H9 (cell line): ENCODE results near the gene GAGE12D. TPM values are rescaled to one million over a fixed set of nuclear protein-coding genes. Genes with fewer than 3 reads are reported as not detected.
"Not testable (repeated sequence)": the region's sequence is repeated elsewhere in the genome, so short reads cannot be mapped to it uniquely, and the experiment has no call there.

Experiments used
- DNase-seq: peaks from one replicate; pipeline ENCODE4 v3.0.0-alpha.2; 2017
- H2AFZ ChIP-seq: one replicate; pipeline ENCODE4 v1.6.1; 2013; ENCODE audit warnings: mild to moderate bottlenecking, low read length, control low read depth, moderate library complexity
- H2AK5ac ChIP-seq: 2 replicates; pipeline ENCODE4 v1.6.1; 2013; ENCODE audit warnings: low read length, control low read depth, mixed read lengths; ENCODE audit not compliant: insufficient read length
- H2BK120ac ChIP-seq: one replicate; pipeline ENCODE4 v1.6.1; 2013; ENCODE audit warnings: low read depth, mild to moderate bottlenecking, low read length, control low read depth, inconsistent platforms; ENCODE audit not compliant: poor library complexity, severe bottlenecking
- H2BK12ac ChIP-seq: 2 replicates; pipeline ENCODE4 v1.6.1; 2013; ENCODE audit warnings: low read length, control low read depth, mixed read lengths, low read depth; ENCODE audit not compliant: insufficient read length
- H2BK15ac ChIP-seq: 2 replicates; pipeline ENCODE4 v1.6.1; 2013; ENCODE audit warnings: low read depth, low read length, control low read depth
- H2BK20ac ChIP-seq: one replicate; pipeline ENCODE4 v1.6.1; 2013; ENCODE audit warnings: low read depth, mild to moderate bottlenecking, low read length, control low read depth, inconsistent platforms; ENCODE audit not compliant: poor library complexity, severe bottlenecking
- H2BK5ac ChIP-seq: 2 replicates; pipeline ENCODE4 v1.6.1; 2013; ENCODE audit warnings: low read length, control low read depth, mixed read lengths; ENCODE audit not compliant: insufficient read length
- H3K14ac ChIP-seq: 2 replicates; pipeline ENCODE4 v1.6.1; 2013; ENCODE audit warnings: low read length, control low read depth; ENCODE audit not compliant: insufficient read depth
- H3K18ac ChIP-seq: 2 replicates; pipeline ENCODE4 v1.6.1; 2013; ENCODE audit warnings: low read depth, mild to moderate bottlenecking, mixed read lengths, low read length, control low read depth; ENCODE audit not compliant: insufficient read length
- H3K23ac ChIP-seq: 2 replicates; pipeline ENCODE4 v1.6.1; 2013; ENCODE audit warnings: low read length, control low read depth, mixed read lengths, low read depth; ENCODE audit not compliant: insufficient read length
- H3K23me2 ChIP-seq: 2 replicates; pipeline ENCODE4 v1.6.1; 2013; ENCODE audit warnings: low read depth, mild to moderate bottlenecking, mixed read lengths, low read length, control low read depth; ENCODE audit not compliant: insufficient read length, poor library complexity, severe bottlenecking
- H3K27ac ChIP-seq: 2 replicates; pipeline ENCODE4 v1.5.1; 2013; ENCODE audit warnings: low read length, control low read depth, mixed read lengths, low read depth; ENCODE audit not compliant: insufficient read length
- H3K27me3 ChIP-seq: 2 replicates; pipeline ENCODE4 v1.6.1; 2013; ENCODE audit warnings: low read length, control low read depth, inconsistent platforms; ENCODE audit not compliant: insufficient read depth
- H3K4ac ChIP-seq: 2 replicates; pipeline ENCODE4 v1.6.1; 2013; ENCODE audit warnings: low read depth, mild to moderate bottlenecking, control low read depth, inconsistent platforms, low read length, moderate library complexity
- H3K4me1 ChIP-seq: 2 replicates; pipeline ENCODE4 v1.6.1; 2013; ENCODE audit warnings: low read length, control low read depth, inconsistent platforms; ENCODE audit not compliant: insufficient read depth
- H3K4me2 ChIP-seq: 2 replicates; pipeline ENCODE4 v1.6.1; 2013; ENCODE audit warnings: low read length, control low read depth, mixed read lengths; ENCODE audit not compliant: insufficient read length, insufficient read depth
- H3K56ac ChIP-seq: 2 replicates; pipeline ENCODE4 v1.6.1; 2013; ENCODE audit warnings: low read depth, mild to moderate bottlenecking, mixed read lengths, low read length, control low read depth; ENCODE audit not compliant: insufficient read length
- H3K79me1 ChIP-seq: 2 replicates; pipeline ENCODE4 v1.6.1; 2013; ENCODE audit warnings: low read depth, mild to moderate bottlenecking, moderate library complexity, low read length, control low read depth, inconsistent platforms; ENCODE audit not compliant: insufficient read depth, poor library complexity, severe bottlenecking
- H3K79me2 ChIP-seq: 2 replicates; pipeline ENCODE4 v1.6.1; 2013; ENCODE audit warnings: low read length, control low read depth, inconsistent platforms; ENCODE audit not compliant: insufficient read depth
- H3K9ac ChIP-seq: 2 replicates; pipeline ENCODE4 v1.6.1; 2013; ENCODE audit warnings: low read length, control low read depth, mixed read lengths; ENCODE audit not compliant: insufficient read length; ENCODE audit errors: extremely low read depth
- H3K9me3 ChIP-seq: one replicate; pipeline ENCODE4 v1.6.1; 2013; ENCODE audit warnings: low read depth, low read length, inconsistent platforms; ENCODE audit not compliant: control insufficient read depth
- H3T11ph ChIP-seq: one replicate; pipeline ENCODE4 v1.6.1; 2013; ENCODE audit warnings: mild to moderate bottlenecking, low read length, control low read depth, inconsistent platforms
- H4K20me1 ChIP-seq: one replicate; pipeline ENCODE4 v1.6.1; 2013; ENCODE audit not compliant: control insufficient read depth, insufficient read length, insufficient read depth
- H4K5ac ChIP-seq: 2 replicates; pipeline ENCODE4 v1.6.1; 2013; ENCODE audit warnings: low read depth, mild to moderate bottlenecking, mixed read lengths, low read length, control low read depth; ENCODE audit not compliant: insufficient read length
- H4K8ac ChIP-seq: replicated peaks from 2 replicates; pipeline ENCODE4 v1.6.1; 2013; ENCODE audit warnings: low read length, control low read depth, mixed read lengths, low read depth; ENCODE audit not compliant: insufficient read length
- H4K91ac ChIP-seq: 2 replicates; pipeline ENCODE4 v1.6.1; 2013; ENCODE audit warnings: low read depth, mild to moderate bottlenecking, moderate library complexity, mixed read lengths, low read length, control low read depth; ENCODE audit not compliant: insufficient read length
- H3K27ac Mint-ChIP-seq, 3 experiments: 2 replicates in 2 of 3; 3 replicates in 1 of 3; pipeline ENCODE4 v1.8.0; 2020 to 2021; ENCODE audit warnings: mixed read lengths in 3 of 3, mild to moderate bottlenecking in 1 of 3, moderate library complexity in 1 of 3
- H3K27me3 Mint-ChIP-seq: 2 replicates; pipeline ENCODE4 v1.8.0; 2021; ENCODE audit warnings: low read depth, mild to moderate bottlenecking, moderate library complexity, mixed read lengths
- H3K36me3 Mint-ChIP-seq, 3 experiments: 2 replicates in 2 of 3; 3 replicates in 1 of 3; pipeline ENCODE4 v1.8.0; 2020 to 2021; ENCODE audit warnings: low read depth in 3 of 3, mixed read lengths in 3 of 3; ENCODE audit not compliant: insufficient read depth in 1 of 3
- H3K4me1 Mint-ChIP-seq, 2 experiments: 2 replicates each; pipeline ENCODE4 v1.8.0; 2020; ENCODE audit warnings: mixed read lengths in 2 of 2
- H3K4me3 Mint-ChIP-seq, 2 experiments: 2 replicates in 1 of 2; 3 replicates in 1 of 2; pipeline ENCODE4 v1.8.0; 2020 to 2021; ENCODE audit warnings: mild to moderate bottlenecking in 2 of 2, mixed read lengths in 2 of 2, moderate library complexity in 1 of 2
- H3K9me3 Mint-ChIP-seq, 2 experiments: 2 replicates in 1 of 2; 3 replicates in 1 of 2; pipeline ENCODE4 v1.8.0; 2020; ENCODE audit warnings: mild to moderate bottlenecking in 2 of 2, mixed read lengths in 2 of 2, moderate library complexity in 1 of 2
- WGBS: extraction: QIAGEN DNeasy Blood & Tissue Kit; methylation state at CpG from one replicate; pipeline ENCODE4 v1.1.7; 2013; ENCODE audit warnings: missing lambda C conversion rate, low lambda C conversion rate, mixed read lengths; ENCODE audit not compliant: insufficient read length; ENCODE audit errors: extremely low coverage; 5-methylcytosine and 5-hydroxymethylcytosine counted together
- total RNA-seq: library from RNA; stranded (reverse); gene quantifications from 2 replicates; pipeline ENCODE4 v1.2.1, GENCODE V29; 2021

The GAGE12D gene
- total RNA-seq, 1 experiment from 2014 or later: not detected

GRCh38 chrX:49550989-49551388, 9.5 kb downstream of the GAGE12D start, which contains the start of gene GAGE12E:
GAGE12E (plus strand) TSS chrX:49551289; CDS start chrX:49552444, 1,155 bp downstream.
- not testable (repeated sequence) for H3K9ac ChIP-seq, H3K4me1 ChIP-seq, H2BK120ac ChIP-seq, H4K8ac ChIP-seq, H4K5ac ChIP-seq, H3K27me3 ChIP-seq, H3K9me3 Mint-ChIP-seq, H3K36me3 Mint-ChIP-seq, H4K91ac ChIP-seq, H3K9me3 ChIP-seq, H2BK12ac ChIP-seq, H3K14ac ChIP-seq, H3K27ac ChIP-seq, H3K23ac ChIP-seq, H3K79me2 ChIP-seq, H3K27ac Mint-ChIP-seq, H3K4me2 ChIP-seq, H2AK5ac ChIP-seq, H3T11ph ChIP-seq, H3K4me1 Mint-ChIP-seq, H2BK20ac ChIP-seq, H3K23me2 ChIP-seq, H2BK15ac ChIP-seq, H3K4me3 Mint-ChIP-seq, H2AFZ ChIP-seq, H3K18ac ChIP-seq, H3K27me3 Mint-ChIP-seq, H3K79me1 ChIP-seq, DNase-seq, H3K56ac ChIP-seq, H3K4ac ChIP-seq, H2BK5ac ChIP-seq, H4K20me1 ChIP-seq
- no CpG with 5 or more reads among the region's 16 CpGs for WGBS

- H2AFZ ChIP-seq, H3K9me3 ChIP-seq, H3K23ac ChIP-seq, H3T11ph ChIP-seq, H4K91ac ChIP-seq, H3K14ac ChIP-seq, H3K9ac ChIP-seq, H3K36me3 Mint-ChIP-seq, H2BK15ac ChIP-seq, H3K4me1 Mint-ChIP-seq, H2BK5ac ChIP-seq, H3K4me3 Mint-ChIP-seq, DNase-seq, H3K4me2 ChIP-seq, H3K27ac ChIP-seq, H4K5ac ChIP-seq, H3K27me3 Mint-ChIP-seq, H3K23me2 ChIP-seq, H3K27ac Mint-ChIP-seq, H3K18ac ChIP-seq, H3K27me3 ChIP-seq, H3K79me1 ChIP-seq, H3K4ac ChIP-seq, H2BK20ac ChIP-seq, H3K4me1 ChIP-seq, H3K56ac ChIP-seq, H3K9me3 Mint-ChIP-seq, H2BK12ac ChIP-seq, H4K20me1 ChIP-seq, H2AK5ac ChIP-seq, H4K8ac ChIP-seq, H3K79me2 ChIP-seq, H2BK120ac ChIP-seq: not testable (repeated sequence)
- no CpG with 5 or more reads among the region's 16 CpGs for WGBS
Observed at GRCh38 chrX:49560542-49560941, 19.0 kb downstream of the GAGE12D start, which contains the start of gene GAGE12F. GAGE12F (plus strand) TSS chrX:49560842; CDS start chrX:49561997, 1,155 bp downstream.
